ENCODE data around the gene KRT14. TPM values are rescaled to one million over a fixed set of nuclear protein-coding genes. Genes with fewer than 3 reads are reported as not detected.

Gene KRT14
- total RNA-seq, 1 experiment from 2014 or later: not detected

- ATAC-seq (no peak), DNase-seq (ENCODE audit: low read depth, low spot score) (no peak)
- TF ChIP-seq, protein P1, sequence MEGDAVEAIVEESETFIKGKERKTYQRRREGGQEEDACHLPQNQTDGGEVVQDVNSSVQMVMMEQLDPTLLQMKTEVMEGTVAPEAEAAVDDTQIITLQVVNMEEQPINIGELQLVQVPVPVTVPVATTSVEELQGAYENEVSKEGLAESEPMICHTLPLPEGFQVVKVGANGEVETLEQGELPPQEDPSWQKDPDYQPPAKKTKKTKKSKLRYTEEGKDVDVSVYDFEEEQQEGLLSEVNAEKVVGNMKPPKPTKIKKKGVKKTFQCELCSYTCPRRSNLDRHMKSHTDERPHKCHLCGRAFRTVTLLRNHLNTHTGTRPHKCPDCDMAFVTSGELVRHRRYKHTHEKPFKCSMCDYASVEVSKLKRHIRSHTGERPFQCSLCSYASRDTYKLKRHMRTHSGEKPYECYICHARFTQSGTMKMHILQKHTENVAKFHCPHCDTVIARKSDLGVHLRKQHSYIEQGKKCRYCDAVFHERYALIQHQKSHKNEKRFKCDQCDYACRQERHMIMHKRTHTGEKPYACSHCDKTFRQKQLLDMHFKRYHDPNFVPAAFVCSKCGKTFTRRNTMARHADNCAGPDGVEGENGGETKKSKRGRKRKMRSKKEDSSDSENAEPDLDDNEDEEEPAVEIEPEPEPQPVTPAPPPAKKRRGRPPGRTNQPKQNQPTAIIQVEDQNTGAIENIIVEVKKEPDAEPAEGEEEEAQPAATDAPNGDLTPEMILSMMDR (IDR thresholded peaks at IDR 0.05): no peak
- TF ChIP-seq SIN3A (IDR thresholded peaks at IDR 0.05; ENCODE audit: borderline replicate concordance, insufficient read depth, low read depth, low read length): no peak
- Histone ChIP-seq H3K27me3 (ENCODE audit: control insufficient read depth, insufficient read depth, low read length) (no peaks in the 10 kb centered on the region), H3K4me1 (ENCODE audit: control insufficient read depth, insufficient read depth, low read length) (peaks cover 9% of the 10 kb centered on the region; the same call in 1 of the 2 replicates), H3K36me3 (ENCODE audit: control insufficient read depth, insufficient read depth, low read length) (no peaks in the 10 kb centered on the region), H3K27ac (ENCODE audit: low read length) (no peak overlapping the region), H3K9me3 (ENCODE audit: control insufficient read depth, insufficient read depth, low read depth, low read length) (no peaks in the 10 kb centered on the region), H3K4me3 (ENCODE audit: low read depth in 2 of 2, low read length in 2 of 2) (no peak overlapping the region)
- intact Hi-C loops (cut with micrococcal nuclease; ENCODE audit: unreplicated experiment) (no loop called here), in situ Hi-C loops (cut with HindIII; ENCODE audit: low pct_unique_long_range_greater_than_20kb, low sequenced_read_pairs) (no loop called here)
- CTCF ChIA-PET: interaction anchor here (1.1 to 1.9 kb wide), 2 partner anchors 45 to 67 kb away, joined by 3 to 9 read pairs; no protein-coding TSS in a partner anchor
- no TSS peak for BruUV-seq (replicated peaks)
- POLR2A ChIA-PET: no interaction called here
Observed at GRCh38 chr17:41581366-41582060, 5.2 kb downstream of the KRT14 start.

GRCh38 chr17:41580687-41581365 lies 5.9 kb downstream of the KRT14 start:
- DNase-seq (ENCODE audit: low read depth, low spot score): no peak

More at GRCh38 chr17:41580687-41581365, 5.9 kb downstream of the KRT14 start:
- ChIA-PET CTCF (interaction anchor here (1.9 kb wide), 1 partner anchor 68 kb away, joined by 9 read pairs; no protein-coding TSS in a partner anchor), POLR2A (no interaction called here)
- Histone ChIP-seq H3K27me3 (ENCODE audit: control insufficient read depth, insufficient read depth, low read length) (no peaks in the 10 kb centered on the region), H3K4me1 (ENCODE audit: control insufficient read depth, insufficient read depth, low read length) (peaks cover 9% of the 10 kb centered on the region; the same call in 1 of the 2 replicates), H3K36me3 (ENCODE audit: control insufficient read depth, insufficient read depth, low read length) (no peaks in the 10 kb centered on the region), H3K27ac (ENCODE audit: low read length) (no peak overlapping the region; the same call in 1 of the 2 replicates), H3K4me3 (ENCODE audit: low read depth in 2 of 2, low read length in 2 of 2) (no peak overlapping the region), H3K9me3 (ENCODE audit: control insufficient read depth, insufficient read depth, low read depth, low read length) (no peaks in the 10 kb centered on the region)
- no peak for ATAC-seq
- in situ Hi-C loops (cut with HindIII; ENCODE audit: low pct_unique_long_range_greater_than_20kb, low sequenced_read_pairs) (no loop called here), intact Hi-C loops (cut with micrococcal nuclease; ENCODE audit: unreplicated experiment) (no loop called here)
- TF ChIP-seq TCF7L2 (IDR thresholded peaks at IDR 0.05; ENCODE audit: low read depth, low read length) (no peak), SIN3A (IDR thresholded peaks at IDR 0.05; ENCODE audit: borderline replicate concordance, insufficient read depth, low read depth, low read length) (no peak), POLR2AphosphoS5 (IDR thresholded peaks at IDR 0.05; ENCODE audit: low read depth, low read length) (no peak), REST (IDR thresholded peaks at IDR 0.05; ENCODE audit: insufficient read depth in 1 of 2, low read depth in 2 of 2, low read length in 1 of 2) (no peak)
- TF ChIP-seq, protein P1 (IDR thresholded peaks at IDR 0.05): no peak
- no TSS peak for BruUV-seq (replicated peaks)

All from Panc1 (cell line).